ENCODE measurements around the gene BMPER.

GRCh38 chr7:34136698-34137097, 231.4 kb downstream of the BMPER start:
- TF ChIP-seq, protein P1, sequence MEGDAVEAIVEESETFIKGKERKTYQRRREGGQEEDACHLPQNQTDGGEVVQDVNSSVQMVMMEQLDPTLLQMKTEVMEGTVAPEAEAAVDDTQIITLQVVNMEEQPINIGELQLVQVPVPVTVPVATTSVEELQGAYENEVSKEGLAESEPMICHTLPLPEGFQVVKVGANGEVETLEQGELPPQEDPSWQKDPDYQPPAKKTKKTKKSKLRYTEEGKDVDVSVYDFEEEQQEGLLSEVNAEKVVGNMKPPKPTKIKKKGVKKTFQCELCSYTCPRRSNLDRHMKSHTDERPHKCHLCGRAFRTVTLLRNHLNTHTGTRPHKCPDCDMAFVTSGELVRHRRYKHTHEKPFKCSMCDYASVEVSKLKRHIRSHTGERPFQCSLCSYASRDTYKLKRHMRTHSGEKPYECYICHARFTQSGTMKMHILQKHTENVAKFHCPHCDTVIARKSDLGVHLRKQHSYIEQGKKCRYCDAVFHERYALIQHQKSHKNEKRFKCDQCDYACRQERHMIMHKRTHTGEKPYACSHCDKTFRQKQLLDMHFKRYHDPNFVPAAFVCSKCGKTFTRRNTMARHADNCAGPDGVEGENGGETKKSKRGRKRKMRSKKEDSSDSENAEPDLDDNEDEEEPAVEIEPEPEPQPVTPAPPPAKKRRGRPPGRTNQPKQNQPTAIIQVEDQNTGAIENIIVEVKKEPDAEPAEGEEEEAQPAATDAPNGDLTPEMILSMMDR (IDR thresholded peaks at IDR 0.05; ENCODE audit: insufficient read depth, low read length, poor library complexity, severe bottlenecking) = no peak
- no peak for TF ChIP-seq EZH2phosphoT487 (conservative IDR thresholded peaks at IDR 0.05; ENCODE audit: low read length)
